ENCODE results near the gene RTN4RL1.

The RTN4RL1 gene

GRCh38 chr17:2051933-2052559 lies 26.9 kb upstream of the RTN4RL1 start:
- no peak overlapping the region for H3K4me3 ChIP-seq (ENCODE audit: low read depth, low read length)
- in situ Hi-C loops (cut with HindIII; ENCODE audit: low sequenced_read_pairs), result no loop called here
- no peak for TF ChIP-seq CTCF (IDR thresholded peaks at IDR 0.05; ENCODE audit: low read depth, low read length, missing control alignments)
- no peak for DNase-seq (ENCODE audit: low read depth)

GRCh38 chr17:2051061-2051932 lies 26.2 kb upstream of the RTN4RL1 start:
- peak overlapping the region; percentile 38 for H3K4me3 ChIP-seq (ENCODE audit: low read depth, low read length)

GRCh38 chr17:2050300-2051060 lies 25.3 kb upstream of the RTN4RL1 start:
- no peak for TF ChIP-seq CTCF (IDR thresholded peaks at IDR 0.05; ENCODE audit: low read depth, low read length, missing control alignments)
- peak overlapping the region; percentile 38 for H3K4me3 ChIP-seq (ENCODE audit: low read depth, low read length)
- no peak for DNase-seq (ENCODE audit: low read depth)
- in situ Hi-C loops (cut with HindIII; ENCODE audit: low sequenced_read_pairs), result no loop called here

More at GRCh38 chr17:2051061-2051932, 26.2 kb upstream of the RTN4RL1 start:
- TF ChIP-seq CTCF (IDR thresholded peaks at IDR 0.05; ENCODE audit: low read depth, low read length, missing control alignments), result no peak
- DNase-seq (ENCODE audit: low read depth), result no peak
- in situ Hi-C loops (cut with HindIII; ENCODE audit: low sequenced_read_pairs), result no loop called here

- no peak for TF ChIP-seq CTCF (IDR thresholded peaks at IDR 0.05; ENCODE audit: low read depth, low read length, missing control alignments)
- in situ Hi-C loops (cut with HindIII; ENCODE audit: low sequenced_read_pairs), result no loop called here
- DNase-seq (ENCODE audit: low read depth), result no peak
- H3K4me3 ChIP-seq (ENCODE audit: low read depth, low read length), result peak overlapping the region; percentile 52
Measured at GRCh38 chr17:2049333-2050299, 24.5 kb upstream of the RTN4RL1 start.

GRCh38 chr17:2048805-2049204 lies 23.7 kb upstream of the RTN4RL1 start:
- H3K4me3 ChIP-seq (ENCODE audit: low read depth, low read length), result peak overlapping the region; percentile 52
- TF ChIP-seq CTCF (IDR thresholded peaks at IDR 0.05; ENCODE audit: low read depth, low read length, missing control alignments), result no peak
- no peak for DNase-seq (ENCODE audit: low read depth)
- in situ Hi-C loops (cut with HindIII; ENCODE audit: low sequenced_read_pairs), result no loop called here

Data from astrocyte of the cerebellum (primary cell).